PC-9 (cell line): Measurements from ENCODE around the gene DICER1. TPM values are rescaled to one million over a fixed set of nuclear protein-coding genes. Genes with fewer than 3 reads are reported as not detected.

Experiments
- BruUV-seq: library from RNA; stranded (reverse); fragments of 400-500 nt; replicated peaks from 2 replicates; lab custom pipeline; 2021; lab: Mats Ljungman, UMichigan
- CTCF ChIA-PET: fragments of 300-600 bp; sonication (Branson Sonifier 250); formaldehyde crosslinking; loops from one replicate; lab custom pipeline; 2022; ENCODE audit warnings: antibody characterized with exemption; lab: Charles Lee
- POLR2A ChIA-PET: fragments of 300-600 bp; sonication (Branson Sonifier 250); formaldehyde crosslinking; loops from one replicate; lab custom pipeline; 2022; ENCODE audit warnings: antibody characterized with exemption; ENCODE audit not compliant: unreplicated experiment; lab: Charles Lee
- DNase-seq, 2 experiments: peaks; one replicate each; pipeline versions ENCODE4 v3.0.0 to v3.0.0-alpha.2; 2015 to 2022; ENCODE audit warnings: mixed read lengths in 1 of 2
- H2AFZ ChIP-seq: fragments of 200-600 bp; sonication (generic); 2 replicates; pipeline ENCODE4 v1.8.1; 2017; ENCODE audit warnings: antibody characterized with exemption
- H3F3A ChIP-seq: fragments of 200-600 bp; sonication (generic); 2 replicates; pipeline ENCODE4 v1.8.1; 2017; ENCODE audit warnings: antibody characterized with exemption, mild to moderate bottlenecking, low read depth; ENCODE audit not compliant: insufficient read depth
- H3K27ac ChIP-seq: fragments of 200-600 bp; sonication (generic); 2 replicates; pipeline ENCODE4 v1.6.1; 2016; ENCODE audit warnings: mixed run types
- H3K27me3 ChIP-seq: fragments of 200-600 bp; sonication (generic); 2 replicates; pipeline ENCODE4 v1.6.1; 2016; ENCODE audit warnings: low read depth, mixed run types; ENCODE audit not compliant: insufficient read depth
- H3K36me3 ChIP-seq: fragments of 200-600 bp; sonication (generic); 2 replicates; pipeline ENCODE4 v1.6.1; 2016; ENCODE audit warnings: low read depth, mixed run types
- H3K4me1 ChIP-seq: fragments of 200-600 bp; sonication (generic); replicated peaks from 2 replicates; pipeline ENCODE4 v1.6.1; 2016; ENCODE audit warnings: mixed run types; ENCODE audit not compliant: insufficient read depth
- H3K4me2 ChIP-seq: fragments of 200-600 bp; sonication (generic); 2 replicates; pipeline ENCODE4 v1.6.1; 2017; ENCODE audit warnings: mixed run types
- H3K4me3 ChIP-seq: fragments of 200-600 bp; sonication (generic); 2 replicates; pipeline ENCODE4 v1.6.1; 2016; ENCODE audit warnings: mixed run types
- H3K79me2 ChIP-seq: fragments of 200-600 bp; sonication (generic); 2 replicates; pipeline ENCODE4 v1.6.1; 2017; ENCODE audit warnings: low read depth, mixed run types
- H3K9me2 ChIP-seq: fragments of 200-600 bp; sonication (generic); 2 replicates; pipeline ENCODE4 v1.8.1; 2017; ENCODE audit warnings: mild to moderate bottlenecking; ENCODE audit not compliant: insufficient read depth
- H3K9me3 ChIP-seq: fragments of 200-600 bp; sonication (generic); 2 replicates; pipeline ENCODE4 v1.8.1; 2016; ENCODE audit warnings: low read depth; ENCODE audit not compliant: insufficient read depth
- H4K20me1 ChIP-seq: fragments of 200-600 bp; sonication (generic); 2 replicates; pipeline ENCODE4 v1.8.1; 2017; ENCODE audit not compliant: insufficient read depth
- EZH2 ChIP-seq: fragments of 200-600 bp; sonication (generic); IDR thresholded peaks from 2 replicates; pipeline ENCODE4 v1.8.0; 2017; ENCODE audit warnings: antibody characterized with exemption, low read depth
- intact Hi-C: fragments of 100-400 bp; cut with micrococcal nuclease; formaldehyde crosslinking; loops from one replicate; pipeline ENCODE4 v1.10.0; 2022; ENCODE audit not compliant: unreplicated experiment
- total RNA-seq: library from RNA; stranded (reverse); gene quantifications from 2 replicates; pipeline ENCODE4 v1.2.3, GENCODE V29; 2021
- TF ChIP-seq, protein P1 (sequence below): fragments of 200-600 bp; sonication (generic); conservative IDR thresholded peaks from 2 replicates; pipeline ENCODE4 v1.6.1; 2017; ENCODE audit warnings: mixed run types, antibody characterized with exemption, mild to moderate bottlenecking, moderate library complexity

The DICER1 gene
- total RNA-seq, 1 experiment from 2014 or later, result 15.1 TPM

DNA sequence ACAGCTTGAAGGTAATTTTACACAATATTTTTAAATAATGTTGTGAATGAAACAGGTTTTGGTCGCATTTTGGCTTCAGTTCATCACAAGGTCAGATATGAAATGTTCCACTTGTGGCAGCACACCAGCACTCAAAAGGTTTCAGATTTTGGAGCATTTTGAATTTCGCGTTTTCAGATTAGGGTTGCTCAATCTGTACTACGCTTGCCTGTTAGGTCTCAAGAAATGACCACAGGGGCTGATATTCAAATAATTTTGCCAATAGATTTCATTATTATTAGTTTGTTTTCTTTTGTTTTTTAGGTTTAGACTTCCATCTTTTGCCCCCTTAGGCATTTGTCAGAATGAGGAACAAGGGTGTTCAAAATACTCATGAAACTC is 29.8 kb downstream of the DICER1 start:
- no peak overlapping the region for H2AFZ ChIP-seq
- H4K20me1 ChIP-seq, result no peaks in the 10 kb centered on the region
- CTCF ChIA-PET, result no interaction called here
- H3K36me3 ChIP-seq, result 0 out of 2 replicates have a peak, but pooled peaks cover 5% of the 10 kb centered on the region
- H3K27me3 ChIP-seq, result no peaks in the 10 kb centered on the region
- intact Hi-C loops, result no loop called here
- H3K79me2 ChIP-seq, result no peaks in the 10 kb centered on the region
- H3K4me2 ChIP-seq, result no peak overlapping the region
- TF ChIP-seq, protein P1, sequence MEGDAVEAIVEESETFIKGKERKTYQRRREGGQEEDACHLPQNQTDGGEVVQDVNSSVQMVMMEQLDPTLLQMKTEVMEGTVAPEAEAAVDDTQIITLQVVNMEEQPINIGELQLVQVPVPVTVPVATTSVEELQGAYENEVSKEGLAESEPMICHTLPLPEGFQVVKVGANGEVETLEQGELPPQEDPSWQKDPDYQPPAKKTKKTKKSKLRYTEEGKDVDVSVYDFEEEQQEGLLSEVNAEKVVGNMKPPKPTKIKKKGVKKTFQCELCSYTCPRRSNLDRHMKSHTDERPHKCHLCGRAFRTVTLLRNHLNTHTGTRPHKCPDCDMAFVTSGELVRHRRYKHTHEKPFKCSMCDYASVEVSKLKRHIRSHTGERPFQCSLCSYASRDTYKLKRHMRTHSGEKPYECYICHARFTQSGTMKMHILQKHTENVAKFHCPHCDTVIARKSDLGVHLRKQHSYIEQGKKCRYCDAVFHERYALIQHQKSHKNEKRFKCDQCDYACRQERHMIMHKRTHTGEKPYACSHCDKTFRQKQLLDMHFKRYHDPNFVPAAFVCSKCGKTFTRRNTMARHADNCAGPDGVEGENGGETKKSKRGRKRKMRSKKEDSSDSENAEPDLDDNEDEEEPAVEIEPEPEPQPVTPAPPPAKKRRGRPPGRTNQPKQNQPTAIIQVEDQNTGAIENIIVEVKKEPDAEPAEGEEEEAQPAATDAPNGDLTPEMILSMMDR, result no peak
- no peak for TF ChIP-seq EZH2
- no peak for DNase-seq
- H3K9me2 ChIP-seq, result no peaks in the 10 kb centered on the region
- H3K4me3 ChIP-seq, result no peak overlapping the region
- POLR2A ChIA-PET, result no interaction called here
- H3K4me1 ChIP-seq, result no peaks in the 10 kb centered on the region
- H3F3A ChIP-seq, result no peaks in the 10 kb centered on the region
- BruUV-seq, result no TSS peak
- no peak overlapping the region for H3K27ac ChIP-seq
- no peaks in the 10 kb centered on the region for H3K9me3 ChIP-seq

DNA sequence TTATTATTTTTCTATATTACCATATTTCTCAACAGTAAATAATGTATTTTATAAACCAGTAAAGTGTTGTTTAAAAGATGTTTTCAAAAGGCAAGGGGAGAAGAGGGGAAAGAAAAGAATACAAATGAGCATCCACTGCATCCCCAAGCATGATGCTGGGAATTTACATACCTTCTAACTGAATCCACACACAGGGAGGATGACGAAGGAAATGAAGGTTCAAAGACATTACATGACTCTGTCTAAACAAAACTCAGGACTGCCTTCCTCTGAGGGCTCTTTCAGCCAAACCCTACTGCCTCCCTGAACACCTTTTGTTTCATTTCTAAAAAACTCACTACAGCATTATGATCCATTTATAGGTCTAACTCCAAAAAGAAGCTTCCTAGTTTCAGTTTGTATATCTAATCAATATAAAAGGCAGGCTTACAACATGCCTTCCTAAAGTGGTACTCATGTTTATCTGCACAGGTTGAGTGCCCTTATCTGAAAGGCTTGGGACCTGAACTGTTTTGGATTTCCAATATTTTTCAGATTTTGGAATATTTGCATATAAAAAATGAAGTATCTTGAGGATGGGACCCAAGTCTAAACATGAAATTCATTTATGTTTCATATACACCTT is 30.3 kb downstream of the DICER1 start:
- Histone ChIP-seq H3K9me2 (no peaks in the 10 kb centered on the region), H3K27me3 (no peaks in the 10 kb centered on the region), H3K9me3 (no peaks in the 10 kb centered on the region), H3F3A (no peaks in the 10 kb centered on the region), H2AFZ (no peak overlapping the region), H3K4me3 (no peak overlapping the region), H3K36me3 (no peaks in the 10 kb centered on the region), H4K20me1 (no peaks in the 10 kb centered on the region), H3K4me1 (no peaks in the 10 kb centered on the region), H3K27ac (no peak overlapping the region), H3K4me2 (no peak overlapping the region), H3K79me2 (no peaks in the 10 kb centered on the region)
- intact Hi-C loops, result no loop called here
- ChIA-PET CTCF (no interaction called here), POLR2A (no interaction called here)
- no peak for DNase-seq
- no TSS peak for BruUV-seq
- TF ChIP-seq, protein P1, result no peak
- no peak for TF ChIP-seq EZH2

DNA sequence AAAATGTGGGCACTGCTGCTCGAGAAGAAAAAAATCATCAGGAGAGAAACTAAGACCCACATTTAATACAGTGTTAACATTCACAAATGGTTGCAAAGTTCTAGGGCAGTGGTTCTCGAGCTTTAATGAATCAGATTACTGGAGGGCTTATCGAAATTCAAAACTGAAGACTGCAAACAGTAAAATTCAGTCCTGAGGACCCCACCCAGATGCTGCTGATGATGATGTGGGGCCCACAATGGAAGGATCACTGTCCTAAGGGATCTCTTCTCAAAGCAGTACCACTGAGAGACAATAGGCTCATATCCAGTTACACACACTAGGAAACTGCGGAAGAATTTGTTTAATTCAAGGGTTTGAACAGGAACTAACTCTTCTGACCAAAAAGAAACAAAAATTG is 31.4 kb downstream of the DICER1 start:
- BruUV-seq, result no TSS peak
- intact Hi-C loops, result no loop called here

More for the DNA sequence above, 31.4 kb downstream of the DICER1 start:
- no peak overlapping the region for H3K4me3 ChIP-seq
- no peaks in the 10 kb centered on the region for H3K27me3 ChIP-seq
- no peaks in the 10 kb centered on the region for H3K79me2 ChIP-seq
- no peaks in the 10 kb centered on the region for H3K4me1 ChIP-seq
- CTCF ChIA-PET, result no interaction called here
- H4K20me1 ChIP-seq, result no peaks in the 10 kb centered on the region
- no peak overlapping the region for H2AFZ ChIP-seq
- no peak overlapping the region for H3K4me2 ChIP-seq
- no peaks in the 10 kb centered on the region for H3F3A ChIP-seq
- no peaks in the 10 kb centered on the region for H3K36me3 ChIP-seq
- TF ChIP-seq EZH2, result no peak
- TF ChIP-seq, protein P1, result no peak
- H3K9me3 ChIP-seq, result no peaks in the 10 kb centered on the region
- POLR2A ChIA-PET, result no interaction called here
- DNase-seq, result no peak
- no peak overlapping the region for H3K27ac ChIP-seq
- H3K9me2 ChIP-seq, result no peaks in the 10 kb centered on the region
